HepG2 (cell line): ENCODE measurements around the gene GADD45B. TPM values are rescaled to one million over a fixed set of nuclear protein-coding genes. Genes with fewer than 3 reads are reported as not detected.
A peak's percentile ranks its signal among the peaks of the same experiment; 100 is the strongest.

Source experiments
- CCAR2 ChIP-seq: fragments of 200-400 bp; formaldehyde crosslinking; optimal IDR thresholded peaks from 2 replicates; pipeline ENCODE3; 2018; ENCODE audit warnings: low read depth, mild to moderate bottlenecking, low read length, moderate library complexity
- CREM ChIP-seq, 2 experiments: sonication (generic) in 1 of 2; formaldehyde crosslinking in 1 of 2; IDR thresholded peaks; 2 replicates each; pipeline versions ENCODE4 v1.4.0 to v1.6.1; 2016 to 2020; ENCODE audit warnings: antibody characterized with exemption in 1 of 2, mild to moderate bottlenecking in 1 of 2, missing genetic modification reagents in 1 of 2
- FOXA3 ChIP-seq: IDR thresholded peaks from 2 replicates; pipeline ENCODE4 v1.6.1; 2016; ENCODE audit warnings: missing genetic modification reagents, missing compliant biosample characterization
- HHEX ChIP-seq: IDR thresholded peaks from 2 replicates; pipeline ENCODE4 v1.6.1; 2016; ENCODE audit warnings: control low read depth
- HNRNPUL1 ChIP-seq: fragments of 200-400 bp; formaldehyde crosslinking; IDR thresholded peaks from 2 replicates; pipeline ENCODE4 v1.6.1; 2017; ENCODE audit warnings: low read depth, mild to moderate bottlenecking, low read length, moderate library complexity
- LRRFIP1 ChIP-seq: sonication (generic); formaldehyde crosslinking; conservative IDR thresholded peaks from 2 replicates; pipeline ENCODE4 v1.4.0; 2020; ENCODE audit warnings: missing genetic modification reagents
- MIXL1 ChIP-seq: IDR thresholded peaks from 2 replicates; pipeline ENCODE4 v1.6.1; 2016
- NKX3-1 ChIP-seq: sonication (generic); formaldehyde crosslinking; IDR thresholded peaks from 2 replicates; pipeline ENCODE4 v1.5.0; 2020; ENCODE audit warnings: missing genetic modification reagents
- PCBP1 ChIP-seq: fragments of 200-400 bp; formaldehyde crosslinking; IDR thresholded peaks from 2 replicates; pipeline ENCODE4 v1.6.1; 2017; ENCODE audit warnings: mild to moderate bottlenecking, low read depth, low read length, borderline replicate concordance
- RAD21 ChIP-seq: fragments of 450-650 bp; formaldehyde crosslinking; IDR thresholded peaks from 2 replicates; pipeline ENCODE4 v1.5.0; 2020; ENCODE audit warnings: mild to moderate bottlenecking
- SRF ChIP-seq: IDR thresholded peaks from 2 replicates; pipeline ENCODE4 v1.6.1; 2011; ENCODE audit warnings: mild to moderate bottlenecking, low read depth, low read length, moderate library complexity
- SRSF9 ChIP-seq: fragments of 200-400 bp; formaldehyde crosslinking; IDR thresholded peaks from 2 replicates; pipeline ENCODE4 v1.6.1; 2018; ENCODE audit warnings: borderline replicate concordance, mild to moderate bottlenecking, low read depth, low read length; ENCODE audit not compliant: insufficient read depth, poor library complexity, severe bottlenecking
- ZBTB49 ChIP-seq: sonication (generic); formaldehyde crosslinking; IDR thresholded peaks from 2 replicates; pipeline ENCODE4 v1.4.0; 2020; ENCODE audit warnings: missing genetic modification reagents, borderline replicate concordance
- ZBTB8A ChIP-seq: sonication (generic); formaldehyde crosslinking; IDR thresholded peaks from 2 replicates; pipeline ENCODE4 v1.4.0; 2020; ENCODE audit warnings: mild to moderate bottlenecking, low read depth, missing genetic modification reagents, borderline replicate concordance
- ZNF260 ChIP-seq: sonication (generic); formaldehyde crosslinking; IDR thresholded peaks from 2 replicates; pipeline ENCODE4 v1.4.0; 2020; ENCODE audit warnings: missing genetic modification reagents, low read depth, mild to moderate bottlenecking, borderline replicate concordance
- ZNF609 ChIP-seq: sonication (generic); formaldehyde crosslinking; IDR thresholded peaks from 2 replicates; pipeline ENCODE4 v1.4.0; 2020; ENCODE audit warnings: mild to moderate bottlenecking, missing genetic modification reagents, borderline replicate concordance
- ZNF839 ChIP-seq: sonication (generic); formaldehyde crosslinking; IDR thresholded peaks from 2 replicates; pipeline ENCODE4 v1.4.0; 2020; ENCODE audit warnings: missing genetic modification reagents, mild to moderate bottlenecking, borderline replicate concordance
- ZSCAN21 ChIP-seq: sonication (generic); formaldehyde crosslinking; IDR thresholded peaks from 2 replicates; pipeline ENCODE4 v1.8.0; 2022; ENCODE audit warnings: mild to moderate bottlenecking, missing genetic modification reagents, moderate library complexity, borderline replicate concordance
- polyA plus RNA-seq, 8 experiments: library from polyadenylated mRNA; depleted of rRNA in 3 of 8; stranded (reverse) in 7 of 8; unstranded in 1 of 8; fragments of >200 nt; fragmentation: Illumina TruSeq in 4 of 8; extraction: Trizol in 4 of 8; gene quantifications; 2 replicates each; pipeline versions ENCODE4 v1.2.1 to v1.2.3, GENCODE V29; 2011 to 2016; ENCODE audit warnings: low read depth in 4 of 8, missing spikeins in 1 of 8, mixed read lengths in 1 of 8; ENCODE audit not compliant: insufficient read depth in 1 of 8
- total RNA-seq, 5 experiments: library from RNA; depleted of rRNA; stranded (reverse); fragments of >200 nt; fragmentation: Illumina TruSeq; extraction: Trizol; gene quantifications; 2 replicates each; pipeline ENCODE4 v1.2.3, GENCODE V29; 2016; ENCODE audit warnings: low read depth in 1 of 5

Gene GADD45B
- total and polyA plus RNA-seq, 2 of the 13 experiments (the other 11 are each of a cell fraction or from before 2014, with no cell fraction given) = 4.6 to 34.1 TPM

GRCh38 chr19:2462635-2463421, 13.1 kb upstream of the GADD45B start (continued):
- TF ChIP-seq CCAR2 (peak; percentile 100), ZBTB8A (CRISPR knock-in tag) (no peak), ZNF260 (CRISPR knock-in tag) (no peak), HNRNPUL1 (no peak), ZNF609 (peak; percentile 64), ZSCAN21 (CRISPR knock-in tag) (peak; percentile 59; the same call in 1 of the 2 replicates), SRSF9 (no peak), FOXA3 (CRISPR knock-in tag) (peak; percentile 55), ZNF839 (CRISPR knock-in tag) (no peak), ZBTB49 (CRISPR knock-in tag) (no peak), NKX3-1 (CRISPR knock-in tag) (peak; percentile 54; the same call in 1 of the 2 replicates), LRRFIP1 (CRISPR knock-in tag) (no peak), SRF (peak; percentile 64; the same call in 1 of the 2 replicates), HHEX (no peak), PCBP1 (peak; percentile 67; the same call in 1 of the 2 replicates), RAD21 (CRISPR knock-in tag) (peak; percentile 62; the same call in 1 of the 2 replicates), MIXL1 (peak; percentile 52), CREM (IDR thresholded peaks at IDR 0.05) (peak; percentile 37; the same call in 1 of the 2 replicates), CREM (CRISPR knock-in tag; IDR thresholded peaks at IDR 0.05) (no peak)
